Measurements from ENCODE around the gene CDC42EP1. TPM values are rescaled to one million over a fixed set of nuclear protein-coding genes. Genes with fewer than 3 reads are reported as not detected.

The CDC42EP1 gene
- total RNA-seq, 4 donors from 2014 or later = 5.6 to 8.8 (median 6.8) TPM

DNA sequence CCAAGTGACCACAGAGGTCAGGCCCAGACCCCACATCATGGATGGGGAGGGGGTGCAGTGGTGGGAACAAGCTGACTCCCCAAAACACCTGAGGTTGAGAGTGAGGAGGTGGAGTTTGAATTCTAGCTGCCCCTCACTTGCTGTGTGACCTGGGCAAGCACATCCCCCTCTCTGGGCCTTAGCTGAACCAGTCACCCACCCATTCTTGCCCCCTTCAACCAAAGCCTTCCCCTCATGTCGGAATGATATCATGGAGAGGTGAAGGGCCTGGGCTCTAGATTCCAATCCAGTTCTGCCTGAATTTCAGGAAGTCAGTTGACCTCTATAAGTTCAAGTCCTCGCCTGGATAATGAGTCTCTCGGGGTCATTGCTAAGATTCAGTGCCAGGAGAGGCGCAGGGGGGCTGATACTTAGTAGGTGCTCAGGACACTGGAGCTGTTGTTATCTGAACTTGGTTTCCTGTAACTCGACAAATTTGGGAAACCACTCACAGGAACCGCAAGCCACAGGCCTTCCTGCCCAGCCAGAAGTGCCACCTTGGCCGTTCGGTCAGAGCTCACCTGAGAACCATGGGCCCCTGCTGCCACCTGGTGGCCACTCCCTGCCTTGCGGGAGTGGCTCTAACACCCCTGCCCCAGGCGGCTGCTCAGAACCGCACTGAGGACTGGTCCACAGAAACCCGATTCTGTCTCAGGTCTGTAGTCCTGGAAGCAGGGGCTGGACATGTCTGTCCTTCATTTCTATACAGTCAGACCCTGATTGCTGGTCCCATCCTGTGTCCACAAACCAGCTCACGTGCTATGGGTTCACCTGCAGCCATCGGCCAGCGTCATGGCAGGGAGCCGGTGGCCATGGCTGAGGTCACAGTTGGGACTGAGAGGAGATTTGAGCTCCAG is 6.9 kb downstream of the CDC42EP1 start:
- in situ Hi-C loops (cut with MboI; ENCODE audit: low sequenced_read_pairs in 4 of 4) = no loop called here
- Histone ChIP-seq H3K27ac (peak overlapping the region; percentile 34 to 83 (median 52)), H3K4me1 (peaks cover 14 to 20% of the 10 kb centered on the region in 2 donors), H3K27me3 (peaks cover 3 to 17% (median 13%) of the 10 kb centered on the region in 3 donors), H3K4me3 (no peak overlapping the region), H3K36me3 (no peaks in the 10 kb centered on the region), H3K9me3 (no peaks in the 10 kb centered on the region)
- intact Hi-C loops (cut with DNase I; ENCODE audit: low total_unique reads) = loop anchor here (1.0 kb wide), 1 partner anchor 28 kb away; no protein-coding TSS in a partner anchor
- ATAC-seq (peak; percentile 73 to 75), DNase-seq (peak; percentile 41 to 61)
- TF ChIP-seq, protein P1, sequence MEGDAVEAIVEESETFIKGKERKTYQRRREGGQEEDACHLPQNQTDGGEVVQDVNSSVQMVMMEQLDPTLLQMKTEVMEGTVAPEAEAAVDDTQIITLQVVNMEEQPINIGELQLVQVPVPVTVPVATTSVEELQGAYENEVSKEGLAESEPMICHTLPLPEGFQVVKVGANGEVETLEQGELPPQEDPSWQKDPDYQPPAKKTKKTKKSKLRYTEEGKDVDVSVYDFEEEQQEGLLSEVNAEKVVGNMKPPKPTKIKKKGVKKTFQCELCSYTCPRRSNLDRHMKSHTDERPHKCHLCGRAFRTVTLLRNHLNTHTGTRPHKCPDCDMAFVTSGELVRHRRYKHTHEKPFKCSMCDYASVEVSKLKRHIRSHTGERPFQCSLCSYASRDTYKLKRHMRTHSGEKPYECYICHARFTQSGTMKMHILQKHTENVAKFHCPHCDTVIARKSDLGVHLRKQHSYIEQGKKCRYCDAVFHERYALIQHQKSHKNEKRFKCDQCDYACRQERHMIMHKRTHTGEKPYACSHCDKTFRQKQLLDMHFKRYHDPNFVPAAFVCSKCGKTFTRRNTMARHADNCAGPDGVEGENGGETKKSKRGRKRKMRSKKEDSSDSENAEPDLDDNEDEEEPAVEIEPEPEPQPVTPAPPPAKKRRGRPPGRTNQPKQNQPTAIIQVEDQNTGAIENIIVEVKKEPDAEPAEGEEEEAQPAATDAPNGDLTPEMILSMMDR (IDR thresholded peaks at IDR 0.05 in 4 of 5, conservative IDR thresholded peaks at IDR 0.05 in 1 of 5) = peak; percentile 90 to 97 (median 93)
- TF ChIP-seq POLR2A (IDR thresholded peaks at IDR 0.05) = no peak

DNA sequence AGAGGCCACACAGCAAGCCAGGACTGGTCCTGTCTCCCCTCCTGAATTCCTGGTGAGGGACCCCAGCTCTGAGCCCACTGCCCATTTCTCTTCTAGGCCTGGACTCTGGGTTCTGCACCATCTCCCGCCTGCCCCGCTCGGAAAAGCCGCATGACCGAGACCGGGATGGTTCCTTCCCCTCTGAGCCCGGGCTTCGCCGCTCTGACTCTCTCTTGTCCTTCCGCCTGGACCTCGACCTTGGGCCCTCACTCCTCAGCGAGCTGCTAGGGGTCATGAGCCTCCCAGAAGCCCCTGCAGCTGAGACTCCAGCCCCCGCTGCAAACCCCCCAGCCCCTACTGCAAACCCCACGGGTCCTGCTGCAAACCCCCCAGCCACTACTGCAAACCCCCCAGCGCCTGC is 7.7 kb downstream of the CDC42EP1 start:
- H3K27ac ChIP-seq = no peak overlapping the region
- intact Hi-C loops (cut with DNase I; ENCODE audit: low total_unique reads) = no loop called here
- peaks cover 0 to 9% (median 7%) of the 10 kb centered on the region in 3 donors for H3K27me3 ChIP-seq
- no peaks in the 10 kb centered on the region for H3K36me3 ChIP-seq
- in situ Hi-C loops (cut with MboI; ENCODE audit: low sequenced_read_pairs in 4 of 4) = no loop called here
- H3K4me3 ChIP-seq = no peak overlapping the region
- no peak for DNase-seq
- TF ChIP-seq, protein P1 (IDR thresholded peaks at IDR 0.05 in 4 of 5, conservative IDR thresholded peaks at IDR 0.05 in 1 of 5) = no peak
- no peak for TF ChIP-seq POLR2A (IDR thresholded peaks at IDR 0.05)
- peaks cover 6 to 16% of the 10 kb centered on the region in 2 donors for H3K4me1 ChIP-seq
- no peaks in the 10 kb centered on the region for H3K9me3 ChIP-seq
- no peak for ATAC-seq

DNA sequence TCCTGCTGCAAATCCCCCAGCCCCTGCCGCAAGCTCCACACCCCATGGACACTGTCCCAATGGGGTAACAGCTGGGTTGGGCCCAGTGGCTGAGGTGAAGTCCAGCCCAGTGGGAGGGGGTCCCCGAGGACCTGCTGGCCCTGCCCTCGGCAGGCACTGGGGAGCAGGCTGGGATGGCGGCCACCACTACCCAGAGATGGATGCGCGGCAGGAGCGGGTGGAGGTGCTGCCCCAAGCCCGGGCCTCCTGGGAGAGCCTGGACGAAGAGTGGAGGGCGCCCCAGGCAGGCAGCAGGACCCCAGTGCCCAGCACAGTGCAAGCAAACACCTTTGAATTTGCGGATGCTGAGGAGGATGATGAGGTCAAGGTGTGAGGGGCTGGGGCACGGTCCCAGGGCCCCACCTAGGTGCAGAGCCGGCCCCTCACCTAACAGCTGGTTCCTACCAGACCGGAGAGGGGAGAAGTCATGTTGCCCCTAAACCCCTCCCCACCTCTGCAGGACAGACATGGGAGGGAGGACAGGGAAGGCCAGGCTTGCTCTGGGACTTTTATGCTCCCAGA is 8.2 kb downstream of the CDC42EP1 start:
- no peak for TF ChIP-seq POLR2A (IDR thresholded peaks at IDR 0.05)
- TF ChIP-seq, protein P1 (IDR thresholded peaks at IDR 0.05 in 4 of 5, conservative IDR thresholded peaks at IDR 0.05 in 1 of 5) = no peak
- H3K9me3 ChIP-seq = no peaks in the 10 kb centered on the region
- no peak overlapping the region for H3K27ac ChIP-seq
- ATAC-seq = no peak
- in situ Hi-C loops (cut with MboI; ENCODE audit: low sequenced_read_pairs in 4 of 4) = no loop called here
- H3K27me3 ChIP-seq = peaks cover 0 to 9% (median 7%) of the 10 kb centered on the region in 3 donors
- no peaks in the 10 kb centered on the region for H3K36me3 ChIP-seq
- DNase-seq = no peak
- no peak overlapping the region for H3K4me3 ChIP-seq
- peaks cover 6 to 11% of the 10 kb centered on the region in 2 donors for H3K4me1 ChIP-seq
- intact Hi-C loops (cut with DNase I; ENCODE audit: low total_unique reads) = no loop called here

GRCh38 chr22:37569009-37569920 is 9.0 kb downstream of the CDC42EP1 start:
- Histone ChIP-seq H3K36me3 (no peaks in the 10 kb centered on the region), H3K9me3 (no peaks in the 10 kb centered on the region), H3K27ac (no peak overlapping the region), H3K4me3 (no peak overlapping the region), H3K4me1 (peaks cover 6 to 8% of the 10 kb centered on the region in 2 donors), H3K27me3 (peaks cover 0 to 9% (median 7%) of the 10 kb centered on the region in 3 donors)
- in situ Hi-C loops (cut with MboI; ENCODE audit: low sequenced_read_pairs in 4 of 4) = no loop called here
- no peak for ATAC-seq
- TF ChIP-seq, protein P1 (IDR thresholded peaks at IDR 0.05 in 4 of 5, conservative IDR thresholded peaks at IDR 0.05 in 1 of 5) = no peak
- no peak for TF ChIP-seq POLR2A (IDR thresholded peaks at IDR 0.05)
- intact Hi-C loops (cut with DNase I; ENCODE audit: low total_unique reads) = no loop called here
- DNase-seq = no peak

Data from gastrocnemius medialis (tissue), 4 donors.